ENCODE measurements around the gene UCHL3.

DNA sequence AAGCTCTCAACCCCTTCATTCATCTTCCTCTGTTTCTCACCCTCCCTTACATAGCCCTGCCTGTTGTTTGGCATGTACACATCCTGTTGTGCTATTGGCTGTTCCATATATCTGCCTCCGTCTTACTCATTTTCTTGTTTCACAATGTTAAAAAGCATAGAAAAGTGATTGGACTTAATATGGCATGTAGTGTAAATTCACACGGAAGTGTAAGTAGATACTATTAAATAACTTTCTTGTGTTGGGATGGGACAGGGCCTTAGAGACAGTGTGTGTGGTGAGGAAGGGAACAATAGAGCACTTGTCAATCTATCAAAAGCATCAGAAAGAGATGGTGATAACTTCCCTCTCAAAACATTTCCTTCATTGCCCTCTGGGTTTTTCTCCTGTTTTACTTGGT, 98.9 kb downstream of the UCHL3 start:
- TF ChIP-seq, protein P1, sequence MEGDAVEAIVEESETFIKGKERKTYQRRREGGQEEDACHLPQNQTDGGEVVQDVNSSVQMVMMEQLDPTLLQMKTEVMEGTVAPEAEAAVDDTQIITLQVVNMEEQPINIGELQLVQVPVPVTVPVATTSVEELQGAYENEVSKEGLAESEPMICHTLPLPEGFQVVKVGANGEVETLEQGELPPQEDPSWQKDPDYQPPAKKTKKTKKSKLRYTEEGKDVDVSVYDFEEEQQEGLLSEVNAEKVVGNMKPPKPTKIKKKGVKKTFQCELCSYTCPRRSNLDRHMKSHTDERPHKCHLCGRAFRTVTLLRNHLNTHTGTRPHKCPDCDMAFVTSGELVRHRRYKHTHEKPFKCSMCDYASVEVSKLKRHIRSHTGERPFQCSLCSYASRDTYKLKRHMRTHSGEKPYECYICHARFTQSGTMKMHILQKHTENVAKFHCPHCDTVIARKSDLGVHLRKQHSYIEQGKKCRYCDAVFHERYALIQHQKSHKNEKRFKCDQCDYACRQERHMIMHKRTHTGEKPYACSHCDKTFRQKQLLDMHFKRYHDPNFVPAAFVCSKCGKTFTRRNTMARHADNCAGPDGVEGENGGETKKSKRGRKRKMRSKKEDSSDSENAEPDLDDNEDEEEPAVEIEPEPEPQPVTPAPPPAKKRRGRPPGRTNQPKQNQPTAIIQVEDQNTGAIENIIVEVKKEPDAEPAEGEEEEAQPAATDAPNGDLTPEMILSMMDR (IDR thresholded peaks at IDR 0.05) = no peak
- no peak for TF ChIP-seq POLR2A (IDR thresholded peaks at IDR 0.05)

All from thyroid gland (tissue), 4 donors.